SK-N-SH (cell line): ENCODE results near the gene SRXN1. TPM values are rescaled to one million over a fixed set of nuclear protein-coding genes. Genes with fewer than 3 reads are reported as not detected.

ENCODE experiments used
- CTCF ChIA-PET: fragments of 300-600, 350-600 bp; formaldehyde crosslinking; extraction: SDS; loops from one replicate; lab custom pipeline; 2021; lab: Yijun Ruan, JAX
- POLR2A ChIA-PET: fragments of 350-600 bp; sonication (Branson Sonifier 250); formaldehyde crosslinking; extraction: SDS; loops from one replicate; lab custom pipeline; 2020; ENCODE audit warnings: antibody characterized with exemption, inconsistent platforms; lab: Yijun Ruan, JAX
- DNase-seq: peaks from one replicate; pipeline ENCODE4 v3.0.0; 2012
- H2AFZ ChIP-seq: fragments of 200-600 bp; sonication (generic); 2 replicates; pipeline ENCODE4 v1.8.1; 2016; ENCODE audit warnings: antibody characterized with exemption, mild to moderate bottlenecking, low read depth
- H3F3A ChIP-seq: fragments of 200-600 bp; sonication (generic); replicated peaks from 2 replicates; pipeline ENCODE3; 2016; ENCODE audit warnings: antibody characterized with exemption, mild to moderate bottlenecking; ENCODE audit not compliant: insufficient read depth
- H3K27ac ChIP-seq, 2 experiments: fragments of 200-500 bp in 1 of 2; fragments of 200-600 bp in 1 of 2; sonication (Bioruptor generic) in 1 of 2; sonication (generic), shearing (Covaris generic) in 1 of 2; 2 replicates each; pipeline versions ENCODE4 v1.5.1 to v1.6.1; 2014 to 2016; ENCODE audit warnings: low read depth in 2 of 2, inconsistent platforms in 1 of 2, low read length in 1 of 2, mild to moderate bottlenecking in 1 of 2, mixed read lengths in 1 of 2
- H3K27me3 ChIP-seq: fragments of 200-600 bp; sonication (generic), shearing (Covaris generic); 2 replicates; pipeline ENCODE4 v1.6.1; 2016; ENCODE audit warnings: mixed run types; ENCODE audit not compliant: insufficient read depth
- H3K36me3 ChIP-seq, 2 experiments: fragments of 200-500 bp in 1 of 2; fragments of 200-600 bp in 1 of 2; sonication (Bioruptor generic) in 1 of 2; sonication (generic) in 1 of 2; replicated peaks in 1 of 2; 2 replicates each; pipeline versions ENCODE3 to v1.5.1; 2014 to 2016; ENCODE audit warnings: low read length in 1 of 2, mild to moderate bottlenecking in 1 of 2; ENCODE audit not compliant: insufficient read depth in 2 of 2, control insufficient read depth in 1 of 2
- H3K4me1 ChIP-seq, 2 experiments: fragments of 200-500 bp in 1 of 2; fragments of 200-600 bp in 1 of 2; sonication (Bioruptor generic) in 1 of 2; sonication (generic), shearing (Covaris generic) in 1 of 2; 2 replicates each; pipeline versions ENCODE4 v1.5.1 to v1.6.1; 2014 to 2016; ENCODE audit warnings: low read depth in 1 of 2, low read length in 1 of 2, mixed run types in 1 of 2; ENCODE audit not compliant: insufficient read depth in 2 of 2, control insufficient read depth in 1 of 2
- H3K4me2 ChIP-seq: fragments of 200-600 bp; sonication (generic), shearing (Covaris generic); 2 replicates; pipeline ENCODE4 v1.6.1; 2017; ENCODE audit warnings: mixed run types
- H3K4me3 ChIP-seq, 2 experiments: fragments of 200-500 bp in 1 of 2; fragments of 200-600 bp in 1 of 2; sonication (Bioruptor generic) in 1 of 2; sonication (generic), shearing (Covaris generic) in 1 of 2; 2 replicates each; pipeline versions ENCODE4 v1.5.1 to v1.8.1; 2014 to 2016; ENCODE audit warnings: low read depth in 2 of 2, inconsistent platforms in 1 of 2, low read length in 1 of 2, mild to moderate bottlenecking in 1 of 2, mixed read lengths in 1 of 2, moderate library complexity in 1 of 2
- H3K79me2 ChIP-seq: fragments of 200-600 bp; sonication (generic); 2 replicates; pipeline ENCODE4 v1.8.1; 2017; ENCODE audit warnings: mild to moderate bottlenecking; ENCODE audit not compliant: insufficient read depth
- H3K9ac ChIP-seq: fragments of 200-600 bp; sonication (generic); 2 replicates; pipeline ENCODE4 v1.6.1; 2017; ENCODE audit warnings: mixed run types
- H3K9me2 ChIP-seq: fragments of 200-600 bp; sonication (generic); 2 replicates; pipeline ENCODE4 v1.6.1; 2017; ENCODE audit warnings: mixed run types
- H3K9me3 ChIP-seq: fragments of 200-600 bp; sonication (generic); 2 replicates; pipeline ENCODE4 v1.6.1; 2017; ENCODE audit warnings: mixed run types, mild to moderate bottlenecking, moderate library complexity
- H4K20me1 ChIP-seq: fragments of 200-600 bp; sonication (generic); 2 replicates; pipeline ENCODE4 v1.6.1; 2017; ENCODE audit warnings: mild to moderate bottlenecking, mixed run types; ENCODE audit not compliant: insufficient read depth
- CTCF ChIP-seq: fragments of 200-600 bp; sonication (generic); IDR thresholded peaks from 2 replicates; pipeline ENCODE4 v1.6.1; 2017; ENCODE audit warnings: antibody characterized with exemption, mild to moderate bottlenecking, moderate library complexity
- ELF1 ChIP-seq: IDR thresholded peaks from 2 replicates; pipeline ENCODE4 v1.4.0; 2012
- EZH2phosphoT487 ChIP-seq: fragments of 200-600 bp; sonication (generic); IDR thresholded peaks from 2 replicates; pipeline ENCODE4 v1.6.1; 2017; ENCODE audit warnings: low read depth, mixed run types, mild to moderate bottlenecking, antibody characterized with exemption, moderate library complexity, borderline replicate concordance
- FOXM1 ChIP-seq: IDR thresholded peaks from 2 replicates; pipeline ENCODE4 v1.4.0; 2012; ENCODE audit warnings: low read depth, mild to moderate bottlenecking
- GABPA ChIP-seq: IDR thresholded peaks from 2 replicates; pipeline ENCODE4 v1.4.0; 2012; ENCODE audit warnings: low read depth, mild to moderate bottlenecking
- GATA2 ChIP-seq: sonication (generic); formaldehyde crosslinking; IDR thresholded peaks from 2 replicates; pipeline ENCODE4 v1.5.0; 2020; ENCODE audit warnings: mild to moderate bottlenecking, missing genetic modification reagents
- IRF3 ChIP-seq: fragments of 150-350 bp; IDR thresholded peaks from 2 replicates; pipeline ENCODE4 v1.6.1; 2016; ENCODE audit warnings: mild to moderate bottlenecking, low read depth, low read length
- MEF2A ChIP-seq: IDR thresholded peaks from 2 replicates; pipeline ENCODE4 v1.4.0; 2012; ENCODE audit warnings: low read depth, borderline replicate concordance
- NFIC ChIP-seq: IDR thresholded peaks from 2 replicates; pipeline ENCODE4 v1.4.0; 2012; ENCODE audit warnings: borderline replicate concordance
- NRF1 ChIP-seq: IDR thresholded peaks from 2 replicates; pipeline ENCODE4 v1.6.1; 2012; ENCODE audit warnings: low read depth, mild to moderate bottlenecking, low read length
- RCOR1 ChIP-seq: fragments of 150-350 bp; IDR thresholded peaks from 2 replicates; pipeline ENCODE4 v1.6.1; 2017; ENCODE audit warnings: antibody characterized with exemption, low read length
- REST ChIP-seq: IDR thresholded peaks from 2 replicates; pipeline ENCODE4 v1.6.1; 2012; ENCODE audit warnings: mild to moderate bottlenecking, low read depth, low read length, moderate library complexity
- RFX5 ChIP-seq: IDR thresholded peaks from 2 replicates; pipeline ENCODE4 v1.6.1; 2012; ENCODE audit warnings: mild to moderate bottlenecking, improper control_type of control experiment, low read length
- RXRA ChIP-seq: IDR thresholded peaks from 2 replicates; pipeline ENCODE4 v1.4.0; 2012; ENCODE audit warnings: low read depth, mild to moderate bottlenecking, borderline replicate concordance
- SIN3A ChIP-seq: IDR thresholded peaks from 2 replicates; pipeline ENCODE4 v1.6.1; 2012; ENCODE audit warnings: low read depth, mild to moderate bottlenecking, low read length, moderate library complexity, borderline replicate concordance
- TEAD4 ChIP-seq: IDR thresholded peaks from 2 replicates; pipeline ENCODE4 v1.4.0; 2012; ENCODE audit warnings: mild to moderate bottlenecking, borderline replicate concordance; ENCODE audit not compliant: insufficient read depth
- USF1 ChIP-seq: IDR thresholded peaks from 2 replicates; pipeline ENCODE4 v1.4.0; 2012; ENCODE audit warnings: low read depth, borderline replicate concordance
- YY1 ChIP-seq: IDR thresholded peaks from 2 replicates; pipeline ENCODE4 v1.4.0; 2012; ENCODE audit warnings: low read depth, mild to moderate bottlenecking
- ZBTB33 ChIP-seq: IDR thresholded peaks from 2 replicates; pipeline ENCODE4 v1.4.0; 2012; ENCODE audit warnings: low read depth, borderline replicate concordance
- WGBS: methylation state at CpG from one replicate; pipeline ENCODE4 v1.1.6; 2017; ENCODE audit warnings: low lambda C conversion rate; 5-methylcytosine and 5-hydroxymethylcytosine counted together
- polyA plus RNA-seq, 3 experiments: library from polyadenylated mRNA; depleted of rRNA; stranded (reverse); fragments of >200 nt; gene quantifications; 2 replicates each; pipeline ENCODE4 v1.2.3, GENCODE V29; 2012

The SRXN1 gene
- polyA plus RNA-seq, 1 of the 3 experiments (the other 2 are of a cell fraction) = 26.2 TPM

GRCh38 chr20:634148-634925 is 18.7 kb downstream of the SRXN1 start:
- Histone ChIP-seq H3K4me2 (no peak overlapping the region), H2AFZ (no peak overlapping the region), H3F3A (no peaks in the 10 kb centered on the region), H3K9me3 (no peaks in the 10 kb centered on the region), H3K9me2 (no peaks in the 10 kb centered on the region), H3K27me3 (peaks cover 5% of the 10 kb centered on the region; the same call in 1 of the 2 replicates), H3K79me2 (no peaks in the 10 kb centered on the region), H4K20me1 (no peaks in the 10 kb centered on the region), H3K27ac (no peak overlapping the region), H3K4me1 (peaks cover 0 to 7% of the 10 kb centered on the region in 2 experiments; a peak in 1 of 4 replicates), H3K4me3 (no peak overlapping the region), H3K9ac (no peak overlapping the region), H3K36me3 (no peaks in the 10 kb centered on the region)
- TF ChIP-seq EZH2phosphoT487 = no peak
- TF ChIP-seq NRF1 = no peak
- TF ChIP-seq ELF1 = no peak
- no peak for TF ChIP-seq IRF3
- no peak for TF ChIP-seq GABPA
- no peak for TF ChIP-seq GATA2 (CRISPR knock-in tag)
- TF ChIP-seq USF1 = no peak
- no peak for TF ChIP-seq CTCF
- TF ChIP-seq NFIC = no peak
- no peak for TF ChIP-seq YY1
- TF ChIP-seq REST = no peak
- TF ChIP-seq RXRA = no peak
- TF ChIP-seq MEF2A = no peak
- no peak for TF ChIP-seq FOXM1
- TF ChIP-seq SIN3A = no peak
- TF ChIP-seq ZBTB33 = no peak
- no peak for TF ChIP-seq TEAD4
- no peak for TF ChIP-seq RCOR1
- TF ChIP-seq RFX5 = no peak
- 38% methylated on average over 12 of the region's 14 CpGs for WGBS
- ChIA-PET CTCF (interaction anchor here (1.0 to 5.0 kb wide), 4 partner anchors 11 to 105 kb away, joined by 3 to 30 read pairs (median 6); no protein-coding TSS in a partner anchor), POLR2A (no interaction called here)
- DNase-seq = peak; percentile 37
